CD4-positive, alpha-beta T cell treated with Interleukin-6 for 4 hours (primary cell): ENCODE data around the gene NCKAP5.

Experiments used
- DNase-seq: peaks from one replicate; pipeline ENCODE4 v3.0.0-alpha.2; 2020; ENCODE audit warnings: mixed read lengths

The NCKAP5 gene

DNA sequence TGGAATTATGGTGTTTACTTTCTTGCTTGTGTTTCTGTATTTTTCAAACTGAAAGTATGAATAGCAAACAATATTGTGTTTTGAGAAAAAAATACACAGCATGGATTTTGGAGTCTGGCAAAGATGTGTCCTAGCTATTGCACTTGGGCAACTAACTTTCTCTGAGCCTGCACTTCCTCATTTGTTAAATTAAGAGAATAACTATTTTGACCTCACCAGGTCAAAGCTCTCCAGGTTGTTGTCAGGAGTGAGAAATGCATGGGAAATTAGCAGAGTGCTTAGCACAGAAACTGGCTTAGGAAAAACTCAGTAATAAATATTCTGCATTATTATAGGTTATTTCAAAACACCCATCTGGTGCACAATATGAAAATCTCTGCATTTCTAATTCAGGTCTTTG lies 926.4 kb downstream of the NCKAP5 start:
- no peak for DNase-seq

GRCh38 chr2:132640116-132640515 lies 928.1 kb downstream of the NCKAP5 start:
- DNase-seq: no peak

DNA sequence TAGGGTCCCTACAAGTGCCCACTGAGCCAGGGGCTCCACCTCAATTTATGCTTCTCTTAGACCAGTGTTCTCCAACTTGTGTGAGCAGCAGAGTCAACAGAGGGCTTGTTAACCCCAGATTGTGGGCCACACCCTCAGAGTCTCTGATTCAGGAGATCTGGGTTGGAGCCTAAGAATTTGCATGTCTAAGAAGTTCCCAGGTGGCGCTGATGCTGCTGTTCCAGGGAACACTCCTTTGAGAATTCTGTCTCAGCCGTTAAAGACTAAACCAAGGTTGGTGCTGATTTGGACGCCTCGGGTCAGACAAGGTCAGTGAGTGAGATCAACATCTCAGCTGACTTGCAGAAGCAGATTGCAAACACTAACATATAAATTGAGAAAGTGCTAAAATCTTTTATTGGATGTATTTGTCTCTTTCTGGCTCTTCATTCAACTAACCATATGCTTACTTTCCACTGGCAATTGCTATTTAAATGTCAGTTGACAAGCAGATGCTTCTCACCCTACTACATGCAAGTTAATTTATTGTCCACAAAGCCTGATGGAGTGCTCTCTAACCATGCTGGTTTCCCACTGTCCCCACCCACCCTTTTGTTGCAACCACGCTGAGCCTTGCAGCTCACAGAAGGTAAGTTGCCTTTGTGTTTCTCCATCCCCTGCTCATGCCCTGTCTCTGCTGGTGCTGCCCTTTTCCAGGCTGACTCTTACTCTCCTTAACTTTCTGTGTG lies 929.8 kb downstream of the NCKAP5 start:
- no peak for DNase-seq

DNA sequence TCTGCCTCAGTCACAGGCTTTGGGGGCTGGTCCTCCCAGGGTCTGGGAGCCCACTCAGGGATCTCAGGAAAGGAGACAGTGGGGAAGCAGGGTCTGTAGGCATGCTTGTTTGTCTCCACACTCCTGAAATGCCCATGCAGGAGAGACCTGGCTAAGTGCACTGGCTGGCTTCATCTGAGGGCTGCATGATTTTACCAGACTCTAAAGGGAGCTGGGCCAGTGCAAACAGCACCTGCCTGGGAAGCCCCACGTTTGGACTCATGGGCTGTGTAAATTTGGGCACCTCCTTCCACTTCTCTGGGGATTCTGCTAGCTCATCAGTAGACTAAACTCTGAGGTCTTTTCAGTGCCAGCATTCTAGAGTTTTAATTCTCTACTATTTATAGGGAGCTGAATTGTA lies 931.9 kb downstream of the NCKAP5 start:
- no peak for DNase-seq

DNA sequence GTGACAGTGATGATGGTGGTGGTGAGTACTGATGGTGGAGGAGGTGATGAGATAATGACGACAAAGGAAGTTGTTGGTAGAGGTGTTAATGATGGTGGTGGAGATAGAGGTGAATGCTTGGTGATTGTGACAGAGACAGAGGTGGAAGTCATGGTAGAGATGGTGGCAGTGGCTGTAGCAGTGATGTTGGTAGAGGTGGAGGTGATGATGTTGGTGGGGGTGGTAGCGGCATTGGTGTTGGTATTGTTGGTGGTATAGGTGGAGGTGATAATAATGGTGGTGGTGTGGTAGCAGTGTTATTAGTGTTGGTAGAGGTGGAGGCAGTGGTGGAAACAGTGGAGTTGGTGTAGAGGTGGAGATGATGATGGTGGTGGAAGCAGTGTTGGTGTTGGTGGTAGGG lies 934.6 kb downstream of the NCKAP5 start:
- no peak for DNase-seq

DNA sequence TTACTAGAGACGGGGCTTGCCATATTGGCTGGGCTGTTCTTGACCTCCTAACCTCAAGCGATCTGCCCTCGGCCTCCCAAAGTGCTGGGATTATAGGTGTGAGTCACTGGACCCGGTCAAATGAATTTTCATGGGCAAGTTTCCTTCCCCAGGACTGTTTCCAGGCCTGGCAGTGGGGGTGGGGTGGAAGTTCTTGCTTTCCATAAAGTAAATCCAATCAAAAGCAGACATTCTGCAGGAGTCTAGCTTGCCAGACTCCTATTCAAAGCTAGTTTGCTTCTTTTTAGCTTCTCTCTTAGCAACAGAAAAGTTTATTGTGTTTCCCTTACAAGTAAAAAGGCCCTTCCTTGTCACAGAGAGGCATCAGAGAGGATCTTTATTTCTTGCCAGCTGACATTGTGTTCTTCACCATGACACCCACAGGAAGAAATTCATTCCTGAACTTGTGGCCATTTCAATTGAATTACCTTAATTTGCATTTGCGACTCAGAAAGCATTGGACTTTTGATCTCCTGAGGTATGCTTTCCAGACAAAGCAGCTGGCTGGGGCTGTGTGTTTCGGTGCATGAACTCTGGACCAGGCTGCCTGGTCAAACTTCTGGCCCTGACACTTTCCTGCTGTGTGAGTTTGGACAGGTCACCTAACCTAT lies 936.1 kb downstream of the NCKAP5 start:
- no peak for DNase-seq

- no peak for DNase-seq
Observed at GRCh38 chr2:132627536-132627935, 940.7 kb downstream of the NCKAP5 start.

DNA sequence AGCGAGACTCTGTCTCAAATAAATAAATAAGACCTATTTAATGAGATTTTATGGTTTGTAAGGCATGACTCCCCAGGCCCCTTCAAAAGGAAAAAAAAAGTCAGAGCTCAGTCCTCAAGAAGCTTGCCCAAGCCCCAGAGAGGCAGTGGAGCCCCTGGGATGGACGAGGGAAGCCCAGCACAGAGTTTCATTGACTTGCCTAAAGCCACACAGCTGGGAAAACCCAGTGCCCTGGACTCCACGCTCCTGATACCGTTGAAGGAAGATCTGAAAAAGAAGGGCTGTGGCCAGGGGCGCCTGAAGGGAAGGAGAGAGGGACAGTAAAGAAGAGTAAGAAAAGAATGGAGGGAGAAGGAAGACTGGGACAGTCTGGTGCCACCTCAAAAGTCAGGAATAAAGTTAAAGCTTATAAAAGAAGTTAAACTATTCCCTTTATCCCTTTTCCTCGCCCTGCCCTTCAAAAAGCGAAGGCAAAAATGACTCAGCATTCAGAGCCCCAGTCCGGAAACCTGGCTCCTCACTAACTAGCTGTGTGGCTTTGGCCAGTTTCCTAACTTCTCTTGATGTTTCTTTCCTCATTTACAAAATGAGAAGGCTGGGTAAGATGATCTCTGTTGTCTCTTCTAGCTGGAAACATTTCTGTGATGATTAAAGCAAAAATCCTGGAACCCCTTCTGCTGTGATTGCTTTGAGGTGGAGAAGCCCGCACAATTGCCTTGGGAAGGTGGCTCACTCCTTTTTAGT lies 945.0 kb downstream of the NCKAP5 start:
- no peak for DNase-seq
